T-helper 1 cell (primary cell): Measurements from ENCODE around the gene CASK.
"Not testable (repeated sequence)": the region's sequence is repeated elsewhere in the genome, so short reads cannot be mapped to it uniquely, and the experiment has no call there.

Experiments used
- DNase-seq, 5 donors: peaks; one replicate each; pipeline ENCODE4 v3.0.0-alpha.2; 2012 to 2020

Gene CASK

GRCh38 chrX:41723826-41724225 is 199.5 kb downstream of the CASK start, which contains the start of gene GPR82:
Gene GPR82, plus strand, starts transcription at chrX:41724181. Its CDS starts 2,846 bp downstream, at chrX:41727027.
- DNase-seq, result no peak

- DNase-seq, result no peak
Observed at GRCh38 chrX:41722816-41723618, 200.3 kb downstream of the CASK start.

- no peak for DNase-seq
Observed at GRCh38 chrX:41722214-41722613, 201.1 kb downstream of the CASK start.

GRCh38 chrX:41721590-41721989 is 201.8 kb downstream of the CASK start:
- DNase-seq, result no peak

GRCh38 chrX:41720125-41720779 is 203.1 kb downstream of the CASK start:
- peak in 2 of 5 donors; percentile 2 to 73 for DNase-seq

- DNase-seq, result not testable (repeated sequence)
Observed at GRCh38 chrX:41719610-41720009, 203.7 kb downstream of the CASK start.

- no peak for DNase-seq
Observed at GRCh38 chrX:41718481-41719235, 204.7 kb downstream of the CASK start.

GRCh38 chrX:41716767-41717473 is 206.4 kb downstream of the CASK start:
- no peak for DNase-seq

GRCh38 chrX:41716222-41716621 is 207.1 kb downstream of the CASK start:
- peak in 1 of 5 donors; percentile 52 for DNase-seq

GRCh38 chrX:41711021-41711667 is 212.2 kb downstream of the CASK start:
- no peak for DNase-seq

GRCh38 chrX:41708486-41708885 is 214.9 kb downstream of the CASK start:
- no peak for DNase-seq

GRCh38 chrX:41707218-41707617 is 216.1 kb downstream of the CASK start:
- DNase-seq, result no peak

- DNase-seq, result no peak
Observed at GRCh38 chrX:41705680-41706374, 217.5 kb downstream of the CASK start.

GRCh38 chrX:41705042-41705441 is 218.3 kb downstream of the CASK start:
- DNase-seq, result no peak

- no peak for DNase-seq
Observed at GRCh38 chrX:41703574-41704029, 219.8 kb downstream of the CASK start.

GRCh38 chrX:41695426-41695825 is 227.9 kb downstream of the CASK start:
- peak in 2 of 5 donors; percentile 1 to 32 for DNase-seq

- DNase-seq, result no peak
Observed at GRCh38 chrX:41693024-41693423, 230.3 kb downstream of the CASK start.

- no peak for DNase-seq
Observed at GRCh38 chrX:41692162-41692749, 231.1 kb downstream of the CASK start.

GRCh38 chrX:41689711-41690110 is 233.6 kb downstream of the CASK start:
- DNase-seq, result no peak

- peak in 1 of 5 donors; percentile 31 for DNase-seq
Observed at GRCh38 chrX:41688835-41689234, 234.5 kb downstream of the CASK start, which contains the start of gene GPR34. Gene GPR34, plus strand, starts transcription at chrX:41688973. Its CDS starts 6,661 bp downstream, at chrX:41695634.

- no peak for DNase-seq
Observed at GRCh38 chrX:41688156-41688555, 235.2 kb downstream of the CASK start.
